ENCODE results near the gene SLC12A8.
A peak's percentile ranks its signal among the peaks of the same experiment; 100 is the strongest.

DNA sequence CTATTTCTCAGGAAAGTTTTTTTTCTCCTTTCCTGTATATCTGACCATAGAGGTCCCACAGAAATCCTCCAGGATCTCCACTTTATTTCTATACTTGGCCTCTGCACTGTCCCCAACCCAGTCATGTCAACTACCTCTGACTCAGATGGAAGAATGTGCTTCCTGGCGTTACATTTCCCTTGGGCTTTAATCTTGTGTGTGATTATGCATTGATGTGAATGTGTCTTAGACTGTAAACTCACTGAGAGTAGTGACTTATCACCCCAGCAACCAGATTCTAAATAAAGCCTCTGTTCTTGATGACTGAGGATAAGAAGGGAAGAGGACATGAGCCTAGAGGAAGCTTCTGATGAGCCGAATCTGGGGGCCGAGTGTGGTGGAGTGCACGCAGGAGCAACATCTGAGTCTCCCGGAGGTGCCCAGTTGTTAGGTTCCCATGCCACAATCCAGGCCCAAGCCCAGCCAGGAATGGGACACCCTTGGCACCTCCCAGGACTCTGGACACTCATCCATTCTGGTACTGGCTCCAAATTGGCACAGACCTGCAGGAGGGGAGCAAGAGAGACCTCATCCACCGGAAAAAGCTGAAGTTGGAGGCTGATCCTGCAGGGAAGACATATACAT is 124.7 kb downstream of the SLC12A8 start:
- TF ChIP-seq EZH2phosphoT487 (IDR thresholded peaks at IDR 0.05; ENCODE audit: insufficient read depth, low read depth) (0 out of 2 replicates have a peak, but pooled peaks have one; percentile 35), EZH2 (IDR thresholded peaks at IDR 0.05; ENCODE audit: insufficient read depth, poor library complexity, severe bottlenecking) (no peak)

All from GM23248 (cell line).